H9 (cell line): Measurements from ENCODE around the gene TUFT1. TPM values are rescaled to one million over a fixed set of nuclear protein-coding genes. Genes with fewer than 3 reads are reported as not detected.

Experiments used
- DNase-seq: peaks from one replicate; pipeline ENCODE4 v3.0.0-alpha.2; 2017
- H2AFZ ChIP-seq: one replicate; pipeline ENCODE4 v1.6.1; 2013; ENCODE audit warnings: mild to moderate bottlenecking, low read length, control low read depth, moderate library complexity
- H2AK5ac ChIP-seq: 2 replicates; pipeline ENCODE4 v1.6.1; 2013; ENCODE audit warnings: low read length, control low read depth, mixed read lengths; ENCODE audit not compliant: insufficient read length
- H2BK120ac ChIP-seq: one replicate; pipeline ENCODE4 v1.6.1; 2013; ENCODE audit warnings: low read depth, mild to moderate bottlenecking, low read length, control low read depth, inconsistent platforms; ENCODE audit not compliant: poor library complexity, severe bottlenecking
- H2BK12ac ChIP-seq: 2 replicates; pipeline ENCODE4 v1.6.1; 2013; ENCODE audit warnings: low read length, control low read depth, mixed read lengths, low read depth; ENCODE audit not compliant: insufficient read length
- H2BK15ac ChIP-seq: 2 replicates; pipeline ENCODE4 v1.6.1; 2013; ENCODE audit warnings: low read depth, low read length, control low read depth
- H2BK20ac ChIP-seq: one replicate; pipeline ENCODE4 v1.6.1; 2013; ENCODE audit warnings: low read depth, mild to moderate bottlenecking, low read length, control low read depth, inconsistent platforms; ENCODE audit not compliant: poor library complexity, severe bottlenecking
- H2BK5ac ChIP-seq: 2 replicates; pipeline ENCODE4 v1.6.1; 2013; ENCODE audit warnings: low read length, control low read depth, mixed read lengths; ENCODE audit not compliant: insufficient read length
- H3K14ac ChIP-seq: 2 replicates; pipeline ENCODE4 v1.6.1; 2013; ENCODE audit warnings: low read length, control low read depth; ENCODE audit not compliant: insufficient read depth
- H3K18ac ChIP-seq: 2 replicates; pipeline ENCODE4 v1.6.1; 2013; ENCODE audit warnings: low read depth, mild to moderate bottlenecking, mixed read lengths, low read length, control low read depth; ENCODE audit not compliant: insufficient read length
- H3K23ac ChIP-seq: 2 replicates; pipeline ENCODE4 v1.6.1; 2013; ENCODE audit warnings: low read length, control low read depth, mixed read lengths, low read depth; ENCODE audit not compliant: insufficient read length
- H3K23me2 ChIP-seq: 2 replicates; pipeline ENCODE4 v1.6.1; 2013; ENCODE audit warnings: low read depth, mild to moderate bottlenecking, mixed read lengths, low read length, control low read depth; ENCODE audit not compliant: insufficient read length, poor library complexity, severe bottlenecking
- H3K27ac ChIP-seq: 2 replicates; pipeline ENCODE4 v1.5.1; 2013; ENCODE audit warnings: low read length, control low read depth, mixed read lengths, low read depth; ENCODE audit not compliant: insufficient read length
- H3K27me3 ChIP-seq: 2 replicates; pipeline ENCODE4 v1.6.1; 2013; ENCODE audit warnings: low read length, control low read depth, inconsistent platforms; ENCODE audit not compliant: insufficient read depth
- H3K4ac ChIP-seq: 2 replicates; pipeline ENCODE4 v1.6.1; 2013; ENCODE audit warnings: low read depth, mild to moderate bottlenecking, control low read depth, inconsistent platforms, low read length, moderate library complexity
- H3K4me1 ChIP-seq: 2 replicates; pipeline ENCODE4 v1.6.1; 2013; ENCODE audit warnings: low read length, control low read depth, inconsistent platforms; ENCODE audit not compliant: insufficient read depth
- H3K4me2 ChIP-seq: 2 replicates; pipeline ENCODE4 v1.6.1; 2013; ENCODE audit warnings: low read length, control low read depth, mixed read lengths; ENCODE audit not compliant: insufficient read length, insufficient read depth
- H3K56ac ChIP-seq: 2 replicates; pipeline ENCODE4 v1.6.1; 2013; ENCODE audit warnings: low read depth, mild to moderate bottlenecking, mixed read lengths, low read length, control low read depth; ENCODE audit not compliant: insufficient read length
- H3K79me1 ChIP-seq: 2 replicates; pipeline ENCODE4 v1.6.1; 2013; ENCODE audit warnings: low read depth, mild to moderate bottlenecking, moderate library complexity, low read length, control low read depth, inconsistent platforms; ENCODE audit not compliant: insufficient read depth, poor library complexity, severe bottlenecking
- H3K79me2 ChIP-seq: 2 replicates; pipeline ENCODE4 v1.6.1; 2013; ENCODE audit warnings: low read length, control low read depth, inconsistent platforms; ENCODE audit not compliant: insufficient read depth
- H3K9ac ChIP-seq: 2 replicates; pipeline ENCODE4 v1.6.1; 2013; ENCODE audit warnings: low read length, control low read depth, mixed read lengths; ENCODE audit not compliant: insufficient read length; ENCODE audit errors: extremely low read depth
- H3K9me3 ChIP-seq: one replicate; pipeline ENCODE4 v1.6.1; 2013; ENCODE audit warnings: low read depth, low read length, inconsistent platforms; ENCODE audit not compliant: control insufficient read depth
- H3T11ph ChIP-seq: one replicate; pipeline ENCODE4 v1.6.1; 2013; ENCODE audit warnings: mild to moderate bottlenecking, low read length, control low read depth, inconsistent platforms
- H4K20me1 ChIP-seq: one replicate; pipeline ENCODE4 v1.6.1; 2013; ENCODE audit not compliant: control insufficient read depth, insufficient read length, insufficient read depth
- H4K5ac ChIP-seq: 2 replicates; pipeline ENCODE4 v1.6.1; 2013; ENCODE audit warnings: low read depth, mild to moderate bottlenecking, mixed read lengths, low read length, control low read depth; ENCODE audit not compliant: insufficient read length
- H4K8ac ChIP-seq: replicated peaks from 2 replicates; pipeline ENCODE4 v1.6.1; 2013; ENCODE audit warnings: low read length, control low read depth, mixed read lengths, low read depth; ENCODE audit not compliant: insufficient read length
- H4K91ac ChIP-seq: 2 replicates; pipeline ENCODE4 v1.6.1; 2013; ENCODE audit warnings: low read depth, mild to moderate bottlenecking, moderate library complexity, mixed read lengths, low read length, control low read depth; ENCODE audit not compliant: insufficient read length
- H3K27ac Mint-ChIP-seq, 3 experiments: 2 replicates in 2 of 3; 3 replicates in 1 of 3; pipeline ENCODE4 v1.8.0; 2020 to 2021; ENCODE audit warnings: mixed read lengths in 3 of 3, mild to moderate bottlenecking in 1 of 3, moderate library complexity in 1 of 3
- H3K27me3 Mint-ChIP-seq: 2 replicates; pipeline ENCODE4 v1.8.0; 2021; ENCODE audit warnings: low read depth, mild to moderate bottlenecking, moderate library complexity, mixed read lengths
- H3K36me3 Mint-ChIP-seq, 3 experiments: 2 replicates in 2 of 3; 3 replicates in 1 of 3; pipeline ENCODE4 v1.8.0; 2020 to 2021; ENCODE audit warnings: low read depth in 3 of 3, mixed read lengths in 3 of 3; ENCODE audit not compliant: insufficient read depth in 1 of 3
- H3K4me1 Mint-ChIP-seq, 2 experiments: 2 replicates each; pipeline ENCODE4 v1.8.0; 2020; ENCODE audit warnings: mixed read lengths in 2 of 2
- H3K4me3 Mint-ChIP-seq, 2 experiments: 2 replicates in 1 of 2; 3 replicates in 1 of 2; pipeline ENCODE4 v1.8.0; 2020 to 2021; ENCODE audit warnings: mild to moderate bottlenecking in 2 of 2, mixed read lengths in 2 of 2, moderate library complexity in 1 of 2
- H3K9me3 Mint-ChIP-seq, 2 experiments: 2 replicates in 1 of 2; 3 replicates in 1 of 2; pipeline ENCODE4 v1.8.0; 2020; ENCODE audit warnings: mild to moderate bottlenecking in 2 of 2, mixed read lengths in 2 of 2, moderate library complexity in 1 of 2
- CTCF ChIP-seq: fragments of 200-600 bp; sonication (generic); conservative IDR thresholded peaks from 3 replicates; pipeline ENCODE4 v1.8.0; 2021; ENCODE audit warnings: antibody characterized with exemption, mild to moderate bottlenecking
- WGBS: extraction: QIAGEN DNeasy Blood & Tissue Kit; methylation state at CpG from one replicate; pipeline ENCODE4 v1.1.7; 2013; ENCODE audit warnings: missing lambda C conversion rate, low lambda C conversion rate, mixed read lengths; ENCODE audit not compliant: insufficient read length; ENCODE audit errors: extremely low coverage; 5-methylcytosine and 5-hydroxymethylcytosine counted together
- total RNA-seq: library from RNA; stranded (reverse); gene quantifications from 2 replicates; pipeline ENCODE4 v1.2.1, GENCODE V29; 2021

The TUFT1 gene
- total RNA-seq, 1 experiment from 2014 or later: 6.2 TPM

GRCh38 chr1:151549199-151549598 lies 9.1 kb downstream of the TUFT1 start:
- H3K4me1 ChIP-seq: peaks cover 8% of the 10 kb centered on the region; the same call in 1 of the 2 replicates
- H3K56ac ChIP-seq: no peak overlapping the region
- no peak overlapping the region for H3K14ac ChIP-seq
- H4K20me1 ChIP-seq: no peaks in the 10 kb centered on the region
- no peak overlapping the region for H2BK120ac ChIP-seq
- H3K23ac ChIP-seq: no peak overlapping the region
- H2BK20ac ChIP-seq: no peak overlapping the region
- H2BK12ac ChIP-seq: no peak overlapping the region
- DNase-seq: no peak
- Mint-ChIP-seq H3K27me3 (no peaks in the 10 kb centered on the region), H3K4me1 (peaks cover 30 to 34% of the 10 kb centered on the region in 2 experiments), H3K9me3 (no peaks in the 10 kb centered on the region), H3K36me3 (peaks cover 0 to 6% (median 3%) of the 10 kb centered on the region in 3 experiments; a peak in 3 of 7 replicates), H3K4me3 (no peak overlapping the region), H3K27ac (peak overlapping the region in 1 of 3 experiments; percentile 34; a peak in 2 of 7 replicates)
- no peaks in the 10 kb centered on the region for H3K9me3 ChIP-seq
- no peak overlapping the region for H4K5ac ChIP-seq
- no peak overlapping the region for H2AK5ac ChIP-seq
- H3K23me2 ChIP-seq: no peaks in the 10 kb centered on the region
- no peak for TF ChIP-seq CTCF
- H3K79me2 ChIP-seq: no peaks in the 10 kb centered on the region
- no peak overlapping the region for H3K4ac ChIP-seq
- no peak overlapping the region for H2BK15ac ChIP-seq
- WGBS: no CpG with 5 or more reads among the region's 2 CpGs
- H3K79me1 ChIP-seq: no peaks in the 10 kb centered on the region
- no peaks in the 10 kb centered on the region for H3K27me3 ChIP-seq
- H4K91ac ChIP-seq: no peak overlapping the region
- H4K8ac ChIP-seq: no peak overlapping the region
- H3K9ac ChIP-seq: no peak overlapping the region
- H3K18ac ChIP-seq: no peak overlapping the region
- H2AFZ ChIP-seq: no peak overlapping the region
- H3K27ac ChIP-seq: no peak overlapping the region
- no peak overlapping the region for H3T11ph ChIP-seq
- no peak overlapping the region for H2BK5ac ChIP-seq
- no peak overlapping the region for H3K4me2 ChIP-seq
